Skeletal muscle satellite cell (primary cell): Measurements from ENCODE around the gene EGFL6.
"Not testable (repeated sequence)": the region's sequence is repeated elsewhere in the genome, so short reads cannot be mapped to it uniquely, and the experiment has no call there.

Source experiments
- H3K27me3 ChIP-seq: 2 replicates; pipeline ENCODE4 v1.7.0; 2013; ENCODE audit warnings: low read length; ENCODE audit not compliant: control insufficient read depth, insufficient read depth
- H3K36me3 ChIP-seq: 2 replicates; pipeline ENCODE4 v1.7.0; 2013; ENCODE audit warnings: mild to moderate bottlenecking, control low read depth, low read length; ENCODE audit not compliant: insufficient read depth
- H3K4me1 ChIP-seq: 2 replicates; pipeline ENCODE4 v1.7.0; 2013; ENCODE audit warnings: low read length; ENCODE audit not compliant: control insufficient read depth, insufficient read depth
- H3K4me2 ChIP-seq: 2 replicates; pipeline ENCODE4 v1.7.0; 2013; ENCODE audit warnings: mild to moderate bottlenecking, low read length
- H3K4me3 ChIP-seq: 2 replicates; pipeline ENCODE4 v1.7.0; 2013; ENCODE audit warnings: low read length
- H3K9ac ChIP-seq: 2 replicates; pipeline ENCODE4 v1.7.0; 2013; ENCODE audit warnings: mild to moderate bottlenecking, low read depth, low read length, moderate library complexity
- H3K9me3 ChIP-seq: replicated peaks from 2 replicates; pipeline ENCODE4 v1.7.0; 2013; ENCODE audit warnings: mild to moderate bottlenecking, control low read depth, low read length

The EGFL6 gene

DNA sequence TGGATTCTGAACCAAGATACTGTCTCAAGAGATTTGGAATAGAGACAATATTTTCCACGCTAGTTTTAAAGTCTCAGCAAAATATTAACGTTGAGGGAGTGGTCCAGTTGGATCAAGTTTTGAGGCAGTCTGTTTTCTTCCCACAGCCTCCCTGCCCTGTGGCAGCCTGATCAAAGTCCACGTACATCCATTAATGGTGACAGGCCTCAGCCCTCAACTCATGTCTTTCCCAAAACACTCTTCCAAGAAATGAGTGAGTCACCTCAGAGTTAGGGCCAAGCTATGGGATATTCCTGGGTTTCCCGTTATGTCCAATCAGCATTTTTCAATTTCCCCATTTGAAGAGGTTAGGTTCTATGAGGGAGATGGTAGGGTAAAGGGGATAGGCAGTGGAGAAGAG is 28.5 kb downstream of the EGFL6 start:
- H3K4me3 ChIP-seq = no peak overlapping the region
- no peaks in the 10 kb centered on the region for H3K4me1 ChIP-seq
- no peaks in the 10 kb centered on the region for H3K36me3 ChIP-seq
- no peak overlapping the region for H3K9ac ChIP-seq
- H3K9me3 ChIP-seq = no peaks in the 10 kb centered on the region
- peaks cover 24% of the 10 kb centered on the region for H3K27me3 ChIP-seq
- H3K4me2 ChIP-seq = no peak overlapping the region

DNA sequence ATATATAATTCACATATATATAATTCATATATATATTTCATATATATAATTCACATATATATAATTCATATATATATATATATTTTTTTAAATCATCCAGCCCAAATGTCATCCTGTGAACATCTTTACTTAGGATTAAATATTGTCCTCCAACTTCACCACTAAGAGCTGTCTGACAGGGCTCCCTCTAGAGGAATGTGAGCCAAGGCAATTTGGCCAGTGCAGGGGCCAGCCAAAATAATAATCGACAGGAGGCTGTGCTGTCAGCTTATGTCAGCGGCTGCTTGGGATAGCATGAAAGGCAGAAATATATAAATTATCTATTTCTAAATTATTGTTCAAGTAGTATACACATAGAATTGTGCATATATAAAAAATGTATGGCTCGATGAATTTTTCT is 29.5 kb downstream of the EGFL6 start:
- no peak overlapping the region for H3K4me2 ChIP-seq
- no peaks in the 10 kb centered on the region for H3K4me1 ChIP-seq
- no peak overlapping the region for H3K9ac ChIP-seq
- H3K36me3 ChIP-seq = no peaks in the 10 kb centered on the region
- no peak overlapping the region for H3K4me3 ChIP-seq
- no peaks in the 10 kb centered on the region for H3K9me3 ChIP-seq
- H3K27me3 ChIP-seq = peaks cover 29% of the 10 kb centered on the region

DNA sequence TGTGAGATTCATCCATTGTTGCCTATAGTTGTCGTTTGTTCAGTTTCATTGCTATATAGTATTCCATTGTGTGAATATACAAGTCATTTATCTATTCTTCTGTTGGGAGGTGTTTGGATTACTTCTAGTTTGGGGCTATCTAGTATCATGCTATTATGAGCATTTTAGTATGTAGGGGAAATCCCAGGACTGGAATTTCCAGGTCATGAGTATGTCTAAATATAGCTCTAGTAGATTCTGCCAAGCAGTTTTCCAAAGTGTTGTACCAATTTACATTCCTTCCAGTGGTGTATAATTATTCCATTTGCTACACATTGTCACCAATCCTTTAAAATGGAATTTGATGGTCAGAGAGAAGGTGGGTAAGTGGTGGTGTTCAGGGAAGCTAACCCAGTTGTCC is 30.1 kb downstream of the EGFL6 start:
- H3K4me2 ChIP-seq = no peak overlapping the region
- no peaks in the 10 kb centered on the region for H3K9me3 ChIP-seq
- no peak overlapping the region for H3K9ac ChIP-seq
- no peaks in the 10 kb centered on the region for H3K36me3 ChIP-seq
- H3K4me3 ChIP-seq = no peak overlapping the region
- H3K27me3 ChIP-seq = peaks cover 29% of the 10 kb centered on the region
- H3K4me1 ChIP-seq = no peaks in the 10 kb centered on the region

DNA sequence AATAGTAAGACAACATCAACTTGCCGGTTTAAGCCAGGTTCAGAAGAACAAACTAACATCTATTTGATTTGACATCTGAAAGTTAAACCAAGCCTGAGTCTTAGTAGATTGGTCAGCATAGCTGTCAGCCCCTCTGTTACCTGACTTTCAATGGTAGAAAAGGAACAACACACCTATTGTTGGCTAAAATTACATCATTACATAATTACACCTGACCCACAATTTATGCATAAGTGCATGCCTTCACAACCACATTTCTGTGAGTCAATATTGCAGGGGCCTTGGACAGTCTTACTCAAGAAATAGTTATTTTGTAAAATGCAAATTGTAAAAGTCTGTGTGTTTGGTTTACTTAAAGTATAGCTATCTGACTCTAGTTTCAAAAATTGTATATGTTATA is 36.2 kb downstream of the EGFL6 start:
- Histone ChIP-seq H3K27me3 (peaks cover 32% of the 10 kb centered on the region), H3K4me1 (no peaks in the 10 kb centered on the region), H3K4me2 (no peak overlapping the region), H3K9me3 (no peaks in the 10 kb centered on the region), H3K36me3 (no peaks in the 10 kb centered on the region), H3K4me3 (no peak overlapping the region), H3K9ac (no peak overlapping the region)

DNA sequence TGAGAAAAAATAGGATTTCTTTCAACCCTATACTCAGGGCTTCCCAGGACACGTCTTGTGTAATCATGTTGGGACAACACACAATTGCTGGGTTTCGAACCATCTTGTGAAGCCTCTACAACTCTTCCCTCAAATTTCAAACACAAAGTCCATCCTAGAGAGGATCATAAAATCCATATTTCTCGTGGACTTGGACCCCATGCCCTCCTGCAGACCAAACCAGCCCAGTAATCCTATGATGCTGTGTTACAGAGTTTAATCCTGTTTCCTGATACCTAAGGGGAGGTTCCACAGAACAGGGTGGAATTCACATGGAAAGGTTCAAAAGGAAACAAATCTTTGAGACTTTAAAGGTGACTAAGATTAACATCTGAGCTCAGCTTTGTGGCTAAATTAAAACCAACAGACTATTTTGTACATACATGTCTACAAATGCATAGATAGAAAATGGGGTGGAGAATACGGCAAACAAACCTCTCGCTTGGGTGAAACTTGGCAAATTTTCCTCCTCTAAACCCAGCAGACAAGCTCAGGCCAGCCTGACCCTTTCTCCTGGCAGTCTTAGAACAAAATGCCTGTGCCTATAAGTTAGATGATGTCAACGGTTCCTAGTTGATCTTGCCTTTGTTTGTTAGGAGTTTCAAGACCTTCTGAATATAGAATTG is 38.1 kb downstream of the EGFL6 start:
- peaks cover 18% of the 10 kb centered on the region for H3K27me3 ChIP-seq
- H3K36me3 ChIP-seq = no peaks in the 10 kb centered on the region
- H3K9me3 ChIP-seq = no peaks in the 10 kb centered on the region
- no peak overlapping the region for H3K4me3 ChIP-seq
- no peaks in the 10 kb centered on the region for H3K4me1 ChIP-seq
- H3K9ac ChIP-seq = no peak overlapping the region
- H3K4me2 ChIP-seq = no peak overlapping the region

DNA sequence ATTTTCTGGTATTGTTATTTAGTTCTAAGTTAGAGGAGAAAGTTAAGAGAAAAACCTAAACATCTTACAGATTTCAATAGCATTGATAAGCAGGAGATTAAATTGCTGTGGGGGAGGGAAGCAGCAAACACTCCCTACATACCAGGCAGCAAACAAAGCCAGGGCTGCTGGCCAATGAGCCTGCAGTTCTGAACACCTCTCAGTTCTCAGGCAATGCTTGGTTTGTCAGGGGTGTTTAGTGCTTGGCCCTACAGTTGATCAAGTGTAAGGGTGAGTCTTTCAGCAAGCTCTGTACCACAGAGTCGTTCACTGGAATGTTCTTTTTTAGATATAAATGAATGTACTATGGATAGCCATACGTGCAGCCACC is 38.6 kb downstream of the EGFL6 start:
- no peak overlapping the region for H3K4me3 ChIP-seq
- no peaks in the 10 kb centered on the region for H3K4me1 ChIP-seq
- no peak overlapping the region for H3K4me2 ChIP-seq
- peaks cover 13% of the 10 kb centered on the region for H3K27me3 ChIP-seq
- no peaks in the 10 kb centered on the region for H3K36me3 ChIP-seq
- H3K9ac ChIP-seq = no peak overlapping the region
- no peaks in the 10 kb centered on the region for H3K9me3 ChIP-seq

DNA sequence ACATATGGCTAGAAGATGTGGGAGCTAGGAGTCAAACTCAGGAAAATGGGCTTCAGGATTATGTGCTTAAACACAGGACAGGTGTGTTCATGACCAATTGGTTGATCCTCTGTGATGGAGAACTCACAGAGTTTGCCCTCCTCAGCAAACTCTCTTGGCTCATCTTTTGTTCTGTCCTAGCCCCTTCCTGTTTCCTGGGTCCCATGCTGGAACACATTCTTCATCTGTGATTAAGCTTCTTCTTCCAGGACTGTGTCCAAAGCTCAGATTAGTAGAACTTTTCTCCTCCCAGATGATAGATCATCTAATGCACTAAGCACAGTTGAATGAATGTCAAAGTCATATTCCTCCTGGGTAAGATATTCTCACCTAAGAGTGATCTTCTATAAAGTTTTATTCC is 44.8 kb downstream of the EGFL6 start:
- H3K4me1 ChIP-seq = no peaks in the 10 kb centered on the region
- no peak overlapping the region for H3K9ac ChIP-seq
- H3K4me2 ChIP-seq = no peak overlapping the region
- H3K36me3 ChIP-seq = no peaks in the 10 kb centered on the region
- no peaks in the 10 kb centered on the region for H3K27me3 ChIP-seq
- no peak overlapping the region for H3K4me3 ChIP-seq
- no peaks in the 10 kb centered on the region for H3K9me3 ChIP-seq

DNA sequence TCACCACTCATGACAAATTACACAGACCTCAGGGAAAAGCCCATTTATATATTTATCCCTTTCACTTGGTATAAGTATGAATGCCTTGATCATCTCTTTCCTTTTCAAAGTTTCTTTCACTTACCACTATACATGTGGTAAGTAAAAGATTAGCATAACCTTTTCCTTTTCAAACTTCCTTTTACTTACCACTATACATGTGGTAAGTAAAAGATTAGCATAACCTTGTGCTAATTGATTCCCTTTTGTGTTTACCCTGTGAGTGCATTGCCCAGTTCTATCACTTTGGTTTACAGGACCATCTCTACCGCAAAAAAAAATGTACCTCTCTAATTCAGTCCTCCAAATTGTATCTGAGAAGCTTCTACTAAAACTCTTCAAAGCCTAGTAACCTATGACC is 50.8 kb downstream of the EGFL6 start:
- no peaks in the 10 kb centered on the region for H3K9me3 ChIP-seq

DNA sequence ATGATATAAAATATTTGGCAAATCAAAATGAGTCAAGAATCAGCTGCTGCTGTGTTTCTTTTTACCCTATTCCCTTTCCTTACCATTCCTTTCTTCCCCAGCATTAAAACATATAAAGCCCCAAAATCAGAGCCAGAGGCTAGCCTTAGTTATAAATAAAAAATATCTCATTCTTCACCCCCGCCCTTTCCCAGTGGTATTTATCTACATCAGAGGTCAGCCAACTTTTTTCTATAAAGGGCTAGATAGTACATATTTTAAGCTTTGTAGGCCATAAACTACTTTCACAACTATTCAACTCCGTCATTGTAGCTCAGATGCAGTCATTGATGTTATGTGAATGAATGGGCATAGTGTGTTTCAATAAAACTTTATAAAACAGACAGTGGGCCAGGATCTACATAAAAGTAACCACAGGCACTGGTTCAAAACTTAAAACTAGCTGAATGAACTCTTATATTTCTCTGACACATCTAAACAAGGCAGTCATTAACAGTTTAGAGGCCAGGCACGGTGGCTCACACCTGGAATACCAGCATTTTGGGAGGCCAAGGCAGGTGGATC is 53.1 kb downstream of the EGFL6 start:
- H3K4me2 ChIP-seq = no peak overlapping the region

More for the DNA sequence above, 50.8 kb downstream of the EGFL6 start:
- Histone ChIP-seq H3K9ac (no peak overlapping the region), H3K4me3 (no peak overlapping the region), H3K36me3 (no peaks in the 10 kb centered on the region), H3K4me2 (no peak overlapping the region), H3K27me3 (peaks cover 11% of the 10 kb centered on the region), H3K4me1 (no peaks in the 10 kb centered on the region)

DNA sequence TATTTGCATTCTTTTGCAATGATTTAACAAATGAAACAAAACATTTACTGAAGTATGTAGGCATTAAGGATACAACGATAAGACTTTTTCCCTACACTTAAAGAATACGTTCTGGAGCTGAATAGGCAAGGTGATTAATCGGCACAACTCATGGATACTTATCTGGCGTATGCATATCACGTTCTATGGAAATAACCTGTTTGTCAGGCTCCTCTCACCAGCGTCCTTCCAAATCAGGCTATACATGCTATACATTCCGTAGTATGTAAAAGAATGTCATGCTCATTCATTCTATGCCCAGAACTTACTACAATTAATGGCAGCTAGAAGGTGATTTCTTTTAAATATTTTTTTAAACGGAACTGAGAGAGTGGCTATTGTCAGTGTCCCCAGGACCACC is 57.9 kb downstream of the EGFL6 start:
- no peaks in the 10 kb centered on the region for H3K4me1 ChIP-seq
- H3K4me2 ChIP-seq = no peak overlapping the region
- no peak overlapping the region for H3K9ac ChIP-seq
- H3K36me3 ChIP-seq = no peaks in the 10 kb centered on the region
- no peaks in the 10 kb centered on the region for H3K9me3 ChIP-seq
- no peak overlapping the region for H3K4me3 ChIP-seq
- peaks cover 11% of the 10 kb centered on the region for H3K27me3 ChIP-seq

More for the DNA sequence above, 53.1 kb downstream of the EGFL6 start:
- Histone ChIP-seq H3K9ac (no peak overlapping the region), H3K4me3 (no peak overlapping the region), H3K9me3 (no peaks in the 10 kb centered on the region), H3K27me3 (peaks cover 20% of the 10 kb centered on the region), H3K4me1 (no peaks in the 10 kb centered on the region), H3K36me3 (no peaks in the 10 kb centered on the region)

DNA sequence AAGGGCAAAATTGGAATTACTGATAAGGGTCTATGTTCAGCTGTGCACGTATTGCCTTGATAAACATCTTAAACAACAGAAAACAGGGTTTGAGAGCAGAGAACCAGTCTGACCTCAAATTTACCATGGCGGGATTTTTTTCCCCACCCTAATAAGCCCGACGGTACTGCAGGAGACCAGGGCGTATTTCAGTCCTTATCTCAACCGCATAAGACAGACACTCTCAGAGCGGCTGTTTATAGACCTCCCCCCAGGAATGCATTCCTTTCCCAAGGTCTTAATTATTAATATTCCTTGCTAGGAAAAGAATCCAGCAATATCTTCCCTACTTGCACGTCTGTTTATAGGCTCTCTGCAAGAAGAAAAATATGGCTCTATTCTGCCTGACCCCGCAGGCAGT is 67.8 kb downstream of the EGFL6 start:
- not testable (repeated sequence) for H3K4me3 ChIP-seq, H3K9ac ChIP-seq, H3K4me2 ChIP-seq, H3K27me3 ChIP-seq, H3K4me1 ChIP-seq, H3K9me3 ChIP-seq, H3K36me3 ChIP-seq

DNA sequence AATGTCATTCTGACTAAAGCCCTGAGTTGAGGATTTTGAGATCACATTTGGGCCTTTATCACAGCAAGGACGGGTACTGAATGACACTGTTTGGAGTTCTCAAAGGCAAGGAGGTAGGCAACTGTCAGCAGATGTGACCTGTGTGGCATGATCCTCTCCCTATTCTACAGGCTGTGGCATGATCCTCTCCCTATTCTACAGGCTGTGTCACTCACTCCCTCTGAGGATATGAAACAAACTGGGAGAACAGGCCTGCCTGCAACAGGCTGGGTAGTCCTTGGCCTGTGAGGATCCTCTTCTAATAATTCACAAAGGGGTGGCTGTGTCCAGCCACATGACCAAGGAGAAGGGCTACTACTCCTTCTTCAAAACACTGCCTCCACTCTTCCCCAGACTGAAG is 68.6 kb downstream of the EGFL6 start:
- no peaks in the 10 kb centered on the region for H3K36me3 ChIP-seq
- no peak overlapping the region for H3K9ac ChIP-seq
- H3K4me1 ChIP-seq = no peaks in the 10 kb centered on the region
- peaks cover 9% of the 10 kb centered on the region for H3K27me3 ChIP-seq
- no peaks in the 10 kb centered on the region for H3K9me3 ChIP-seq
- no peak overlapping the region for H3K4me3 ChIP-seq
- H3K4me2 ChIP-seq = no peak overlapping the region
